GOT3 (cell line): ENCODE results near the gene SSTR3.

Source experiments
- DNase-seq: peaks from one replicate; lab custom pipeline; 2025; ENCODE audit warnings: mixed read lengths; lab: John Stamatoyannopoulos, UW

Gene SSTR3

GRCh38 chr22:37229012-37229804 is 16.9 kb upstream of the SSTR3 start:
- no peak for DNase-seq

- no peak for DNase-seq
These were observed 16.1 kb upstream of the SSTR3 start for GRCh38 chr22:37228106-37229011.

GRCh38 chr22:37226514-37226913 is 14.2 kb upstream of the SSTR3 start:
- no peak for DNase-seq

- DNase-seq = no peak
These were observed 13.8 kb upstream of the SSTR3 start for GRCh38 chr22:37226087-37226486.

DNA sequence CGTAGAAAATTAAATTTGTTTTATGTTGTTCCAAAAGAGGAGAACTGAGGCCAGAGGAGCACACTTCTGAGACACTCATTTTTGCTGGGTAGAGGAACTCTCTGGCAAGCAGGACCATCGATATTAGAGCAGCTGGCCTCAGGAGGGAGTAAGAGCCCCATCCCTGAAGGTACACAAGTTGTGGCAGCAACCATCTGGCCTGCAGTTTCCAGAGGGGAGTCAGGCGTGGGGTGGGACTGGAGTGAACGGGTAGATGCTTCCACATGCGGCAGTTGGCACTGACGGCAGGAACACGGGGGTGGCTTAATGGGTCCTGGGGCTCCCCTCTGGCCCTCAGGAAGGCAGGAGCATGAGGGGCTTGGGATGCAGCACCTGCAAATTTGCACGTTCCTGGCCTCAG is 13.2 kb upstream of the SSTR3 start:
- no peak for DNase-seq

- no peak for DNase-seq
These were observed 12.6 kb upstream of the SSTR3 start for GRCh38 chr22:37224757-37225420.

GRCh38 chr22:37223965-37224551 is 11.8 kb upstream of the SSTR3 start:
- DNase-seq = no peak

GRCh38 chr22:37222440-37222971 is 10.2 kb upstream of the SSTR3 start:
- no peak for DNase-seq

- DNase-seq = no peak
These were observed 9.4 kb upstream of the SSTR3 start for GRCh38 chr22:37221424-37222333.

- no peak for DNase-seq
These were observed 8.3 kb upstream of the SSTR3 start for GRCh38 chr22:37220543-37220981.

GRCh38 chr22:37219533-37219932 is 7.3 kb upstream of the SSTR3 start:
- DNase-seq = no peak

- no peak for DNase-seq
These were observed 6.6 kb upstream of the SSTR3 start for GRCh38 chr22:37218771-37219411.

DNA sequence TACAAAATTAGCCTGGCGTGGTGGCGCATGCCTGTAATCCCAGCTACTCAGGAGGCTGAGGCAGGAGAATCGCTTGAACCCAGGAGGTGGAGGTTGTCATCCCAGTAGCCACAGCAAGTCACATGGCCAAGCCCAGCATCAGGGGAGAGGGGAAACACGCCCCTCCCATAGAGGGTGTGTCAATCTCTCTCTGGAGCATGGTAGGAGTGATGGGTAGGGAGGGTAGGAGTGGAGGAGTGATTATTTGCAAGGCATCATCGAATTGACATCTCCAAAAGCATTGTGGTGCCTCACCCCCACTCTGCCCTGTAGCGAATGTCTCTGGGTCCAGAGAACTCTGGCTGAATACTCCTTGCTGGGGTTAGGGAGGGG is 6.1 kb upstream of the SSTR3 start:
- no peak for DNase-seq

DNA sequence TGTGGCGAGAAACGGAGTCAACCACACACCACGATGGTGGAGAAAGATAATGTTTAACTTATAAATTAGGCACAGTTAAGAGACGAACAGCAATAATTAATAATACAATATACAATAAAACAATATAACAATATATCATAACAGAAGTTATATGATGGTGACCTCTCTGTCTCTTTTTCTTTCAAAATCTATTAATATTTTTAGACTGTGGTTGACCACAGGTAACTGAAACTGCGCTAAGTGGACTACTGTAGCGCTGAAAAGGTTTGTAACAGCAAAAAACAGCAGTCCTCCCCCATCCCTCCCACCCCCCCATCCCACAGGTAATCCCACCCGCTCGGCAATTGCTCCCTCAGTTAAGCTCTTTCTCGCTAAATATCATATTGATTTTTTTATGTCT is 3.6 kb upstream of the SSTR3 start:
- DNase-seq = no peak

- DNase-seq = no peak
These were observed 2.4 kb upstream of the SSTR3 start for GRCh38 chr22:37214731-37215030.

GRCh38 chr22:37213941-37214730 is 1.9 kb upstream of the SSTR3 start:
- no peak for DNase-seq

- no peak for DNase-seq
These were observed 1.1 kb upstream of the SSTR3 start for GRCh38 chr22:37213218-37213855.

DNA sequence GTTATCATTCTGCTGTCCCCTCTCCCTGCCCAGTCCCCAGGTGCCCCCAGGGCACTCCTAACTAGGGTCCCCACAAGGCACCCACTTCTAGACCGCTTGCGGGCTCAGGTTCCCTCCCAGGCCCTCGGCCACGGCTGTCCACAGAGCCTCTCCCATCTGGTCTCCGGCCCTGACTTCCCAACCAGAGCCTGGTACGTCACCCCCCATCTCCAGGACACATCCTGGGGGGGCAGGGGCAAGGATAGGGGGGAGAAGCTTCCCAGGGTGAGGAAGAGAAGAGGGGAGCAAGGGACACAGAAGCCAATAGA is 457 bp downstream of the SSTR3 start:
- no peak for DNase-seq

GRCh38 chr22:37211075-37211865 is 1.0 kb downstream of the SSTR3 start:
- no peak for DNase-seq
